HepG2 (cell line): ENCODE data around the gene ZNF446. TPM values are rescaled to one million over a fixed set of nuclear protein-coding genes. Genes with fewer than 3 reads are reported as not detected.

Experiments used
- DRAP1 ChIP-seq: IDR thresholded peaks from 2 replicates; pipeline ENCODE4 v1.6.1; 2016; ENCODE audit warnings: missing genetic modification reagents, missing compliant biosample characterization
- FUBP1 ChIP-seq: sonication (generic); formaldehyde crosslinking; IDR thresholded peaks from 2 replicates; pipeline ENCODE4 v1.5.1; 2020; ENCODE audit warnings: missing genetic modification reagents, mild to moderate bottlenecking, borderline replicate concordance
- HNRNPK ChIP-seq: fragments of 200-400 bp; formaldehyde crosslinking; IDR thresholded peaks from 2 replicates; pipeline ENCODE4 v1.6.1; 2018; ENCODE audit warnings: low read length, low read depth, moderate library complexity, mild to moderate bottlenecking; ENCODE audit not compliant: poor library complexity, severe bottlenecking
- KAT8 ChIP-seq: IDR thresholded peaks from 2 replicates; pipeline ENCODE4 v1.6.1; 2016; ENCODE audit warnings: missing genetic modification reagents, missing compliant biosample characterization
- MLLT10 ChIP-seq: sonication (generic); formaldehyde crosslinking; IDR thresholded peaks from 2 replicates; pipeline ENCODE4 v1.4.0; 2020; ENCODE audit warnings: missing genetic modification reagents
- POGK ChIP-seq: sonication (generic); formaldehyde crosslinking; conservative IDR thresholded peaks from 2 replicates; pipeline ENCODE4 v1.8.0; 2022; ENCODE audit warnings: mild to moderate bottlenecking, moderate library complexity, missing genetic modification reagents
- RFXANK ChIP-seq: IDR thresholded peaks from 2 replicates; pipeline ENCODE4 v1.6.1; 2016
- SALL2 ChIP-seq: sonication (generic); formaldehyde crosslinking; IDR thresholded peaks from 2 replicates; pipeline ENCODE4 v1.8.1; 2023; ENCODE audit warnings: mild to moderate bottlenecking, missing genetic modification reagents, inconsistent platforms
- SP5 ChIP-seq: IDR thresholded peaks from 2 replicates; pipeline ENCODE4 v1.6.1; 2016; ENCODE audit warnings: low read depth, borderline replicate concordance
- TEAD2 ChIP-seq: sonication (generic); formaldehyde crosslinking; IDR thresholded peaks from 2 replicates; pipeline ENCODE4 v1.9.0; 2021; ENCODE audit warnings: missing genetic modification reagents
- ZBTB20 ChIP-seq: sonication (generic); formaldehyde crosslinking; IDR thresholded peaks from 2 replicates; pipeline ENCODE4 v1.8.1; 2023; ENCODE audit warnings: missing genetic modification reagents, low read depth, mild to moderate bottlenecking, borderline replicate concordance
- ZIK1 ChIP-seq: sonication (generic); formaldehyde crosslinking; IDR thresholded peaks from 2 replicates; pipeline ENCODE4 v1.5.0; 2020; ENCODE audit warnings: mild to moderate bottlenecking, low read depth, missing genetic modification reagents, borderline replicate concordance
- ZNF142 ChIP-seq: sonication (generic); formaldehyde crosslinking; IDR thresholded peaks from 2 replicates; pipeline ENCODE4 v1.4.0; 2020; ENCODE audit warnings: missing genetic modification reagents
- ZNF550 ChIP-seq: sonication (generic); formaldehyde crosslinking; IDR thresholded peaks from 2 replicates; pipeline ENCODE4 v1.4.0; 2020; ENCODE audit warnings: mild to moderate bottlenecking, missing genetic modification reagents, borderline replicate concordance
- ZNF562 ChIP-seq: sonication (generic); formaldehyde crosslinking; IDR thresholded peaks from 2 replicates; pipeline ENCODE4 v1.8.0; 2022; ENCODE audit warnings: missing genetic modification reagents, borderline replicate concordance
- polyA plus RNA-seq, 8 experiments: library from polyadenylated mRNA; depleted of rRNA in 3 of 8; stranded (reverse) in 7 of 8; unstranded in 1 of 8; fragments of >200 nt; fragmentation: Illumina TruSeq in 4 of 8; extraction: Trizol in 4 of 8; gene quantifications; 2 replicates each; pipeline versions ENCODE4 v1.2.1 to v1.2.3, GENCODE V29; 2011 to 2016; ENCODE audit warnings: low read depth in 4 of 8, missing spikeins in 1 of 8, mixed read lengths in 1 of 8; ENCODE audit not compliant: insufficient read depth in 1 of 8
- total RNA-seq, 5 experiments: library from RNA; depleted of rRNA; stranded (reverse); fragments of >200 nt; fragmentation: Illumina TruSeq; extraction: Trizol; gene quantifications; 2 replicates each; pipeline ENCODE4 v1.2.3, GENCODE V29; 2016; ENCODE audit warnings: low read depth in 1 of 5

ZNF446 gene
- total and polyA plus RNA-seq, 2 of the 13 experiments (the other 11 are each of a cell fraction or from before 2014, with no cell fraction given) = 3.0 to 3.6 TPM

GRCh38 chr19:58499021-58499927, 23.1 kb downstream of the ZNF446 start (continued):
- TF ChIP-seq FUBP1 (CRISPR knock-in tag) (no peak), SP5 (CRISPR knock-in tag) (peak; percentile 68; the same call in 1 of the 2 replicates), HNRNPK (no peak), DRAP1 (CRISPR knock-in tag) (peak; percentile 68), ZBTB20 (CRISPR knock-in tag) (no peak), TEAD2 (no peak), ZNF562 (no peak), ZNF142 (CRISPR knock-in tag) (no peak), ZIK1 (CRISPR knock-in tag) (peak; percentile 69; the same call in 1 of the 2 replicates), SALL2 (CRISPR knock-in tag) (peak; percentile 98), KAT8 (CRISPR knock-in tag) (peak; percentile 98), POGK (peak; percentile 84), ZNF550 (no peak), MLLT10 (CRISPR knock-in tag) (no peak), RFXANK (CRISPR knock-in tag) (peak; percentile 91)
